Keratinocyte (primary cell): ENCODE results near the gene CCDC174. TPM values are rescaled to one million over a fixed set of nuclear protein-coding genes. Genes with fewer than 3 reads are reported as not detected.

Experiments used
- DNase-seq: peaks from one replicate; pipeline ENCODE4 v3.0.0-alpha.2; 2011; ENCODE audit warnings: low read depth, missing footprints, low spot score
- FAIRE-seq: peaks from 2 replicates; lab custom pipeline; 2011; peaks lifted over from hg19 to GRCh38; lab: Jason Lieb, UNC
- H2AFZ ChIP-seq: 2 replicates; pipeline ENCODE4 v1.6.0; 2012; ENCODE audit warnings: low read length, control low read depth, inconsistent platforms; ENCODE audit not compliant: control insufficient read depth
- H3K27ac ChIP-seq: 2 replicates; pipeline ENCODE4 v1.5.1; 2011; ENCODE audit warnings: low read length; ENCODE audit not compliant: control insufficient read depth, insufficient read depth
- H3K27me3 ChIP-seq: 3 replicates; pipeline ENCODE4 v1.6.0; 2011; ENCODE audit warnings: low read length; ENCODE audit not compliant: control insufficient read depth, insufficient read depth; ENCODE audit errors: extremely low read depth
- H3K36me3 ChIP-seq, 2 experiments: 2 replicates in 1 of 2; 3 replicates in 1 of 2; pipeline ENCODE4 v1.5.1; 2011; ENCODE audit warnings: low read length in 2 of 2, mild to moderate bottlenecking in 1 of 2; ENCODE audit not compliant: control insufficient read depth in 2 of 2, insufficient read depth in 2 of 2; ENCODE audit errors: extremely low read depth in 1 of 2
- H3K4me1 ChIP-seq: 3 replicates; pipeline ENCODE4 v1.5.1; 2011; ENCODE audit warnings: low read length; ENCODE audit not compliant: control insufficient read depth, insufficient read depth; ENCODE audit errors: extremely low read depth
- H3K4me2 ChIP-seq: 3 replicates; pipeline ENCODE4 v1.6.0; 2011; ENCODE audit warnings: low read depth, low read length; ENCODE audit not compliant: control insufficient read depth, insufficient read depth; ENCODE audit errors: extremely low read depth
- H3K4me3 ChIP-seq, 3 experiments: fragments of 200-600 bp in 1 of 3; sonication (generic) in 1 of 3; 2 replicates in 2 of 3; 3 replicates in 1 of 3; pipeline ENCODE4 v1.5.1; 2011 to 2016; ENCODE audit warnings: low read length in 3 of 3, mild to moderate bottlenecking in 3 of 3, control low read depth in 2 of 3, inconsistent platforms in 1 of 3, low read depth in 1 of 3, mixed read lengths in 1 of 3, mixed run types in 1 of 3, moderate library complexity in 1 of 3; ENCODE audit not compliant: control insufficient read depth in 2 of 3, insufficient read depth in 2 of 3; ENCODE audit errors: extremely low read depth in 1 of 3
- H3K79me2 ChIP-seq: 2 replicates; pipeline ENCODE4 v1.6.0; 2012; ENCODE audit warnings: low read length; ENCODE audit not compliant: control insufficient read depth, insufficient read depth
- H3K9ac ChIP-seq: 3 replicates; pipeline ENCODE4 v1.6.0; 2011; ENCODE audit warnings: low read length; ENCODE audit not compliant: control insufficient read depth, insufficient read depth; ENCODE audit errors: extremely low read depth
- H3K9me1 ChIP-seq: 3 replicates; pipeline ENCODE4 v1.6.0; 2011; ENCODE audit warnings: low read length; ENCODE audit not compliant: control insufficient read depth, insufficient read depth; ENCODE audit errors: extremely low read depth
- H3K9me3 ChIP-seq: 2 replicates; pipeline ENCODE4 v1.5.1; 2012; ENCODE audit warnings: low read depth, low read length; ENCODE audit not compliant: control insufficient read depth
- H4K20me1 ChIP-seq: 3 replicates; pipeline ENCODE4 v1.6.0; 2011; ENCODE audit warnings: low read length; ENCODE audit not compliant: control insufficient read depth, insufficient read depth; ENCODE audit errors: extremely low read depth
- CTCF ChIP-seq, 3 experiments: IDR thresholded peaks in 1 of 3; conservative IDR thresholded peaks in 1 of 3; optimal IDR thresholded peaks in 1 of 3; 2 replicates in 2 of 3; 3 replicates in 1 of 3; pipeline versions ENCODE3 to v1.5.1; 2011; ENCODE audit warnings: low read length in 3 of 3, mild to moderate bottlenecking in 3 of 3, moderate library complexity in 2 of 3, control low read depth in 1 of 3, inconsistent platforms in 1 of 3; ENCODE audit not compliant: insufficient read depth in 2 of 3; ENCODE audit errors: extremely low read depth in 1 of 3
- EZH2 ChIP-seq: IDR thresholded peaks from one replicate; pipeline ENCODE4 v1.6.1; 2012; ENCODE audit warnings: inconsistent platforms, mild to moderate bottlenecking, low read length, moderate library complexity
- dilution Hi-C: fragments of 300-500 bp; cut with MboI; formaldehyde crosslinking; loops from one replicate; pipeline ENCODE4 v1.7.0; 2020; ENCODE audit warnings: low sequenced_read_pairs; ENCODE audit not compliant: extremely low pct_ligation_motif_present
- polyA plus RNA-seq, 5 experiments: library from polyadenylated mRNA; depleted of rRNA in 3 of 5; stranded (reverse) in 3 of 5; stranded (forward) in 1 of 5; unstranded in 1 of 5; fragments of >200 nt; gene quantifications; 1 replicate in 1 of 5; 2 replicates in 3 of 5; 3 replicates in 1 of 5; pipeline versions ENCODE4 v1.2.1 to v1.2.3, GENCODE V29; 2011 to 2012; ENCODE audit warnings: missing spikeins in 2 of 5, low read depth in 1 of 5, low replicate concordance in 1 of 5

CCDC174 gene
- polyA plus RNA-seq, 1 donor (not counting 4 experiments of a cell fraction or from before 2014, with no cell fraction given): 6.2 TPM

GRCh38 chr3:14672588-14672987 lies 21.0 kb downstream of the CCDC174 start:
- no peaks in the 10 kb centered on the region for H3K9me1 ChIP-seq
- H3K4me3 ChIP-seq: no peak overlapping the region
- no peaks in the 10 kb centered on the region for H3K4me1 ChIP-seq
- no peaks in the 10 kb centered on the region for H3K9me3 ChIP-seq
- DNase-seq (no peak), FAIRE-seq (no peak)
- no peak overlapping the region for H3K27ac ChIP-seq
- dilution Hi-C loops: no loop called here
- H4K20me1 ChIP-seq: no peaks in the 10 kb centered on the region
- no peak overlapping the region for H3K4me2 ChIP-seq
- no peaks in the 10 kb centered on the region for H3K27me3 ChIP-seq
- no peak overlapping the region for H3K9ac ChIP-seq
- H3K79me2 ChIP-seq: no peaks in the 10 kb centered on the region
- TF ChIP-seq CTCF (optimal IDR thresholded peaks at IDR 0.05 in 1 of 3, IDR thresholded peaks at IDR 0.05 in 1 of 3, conservative IDR thresholded peaks at IDR 0.05 in 1 of 3; ENCODE audit: extremely low read depth in 1 of 3, insufficient read depth in 2 of 3, low read length in 3 of 3) (no peak), EZH2 (no peak)
- H2AFZ ChIP-seq: no peak overlapping the region
- H3K36me3 ChIP-seq: peaks cover 17 to 20% of the 10 kb centered on the region in 2 experiments

GRCh38 chr3:14674841-14675240 lies 23.3 kb downstream of the CCDC174 start, which contains the start of gene C3orf20:
Gene C3orf20, plus strand, starts transcription at chr3:14675141. Its CDS starts 7,573 bp downstream, at chr3:14682714.
- no peak for DNase-seq
- dilution Hi-C loops: no loop called here

More at GRCh38 chr3:14674841-14675240, 23.3 kb downstream of the CCDC174 start, which contains the start of gene C3orf20:
- H4K20me1 ChIP-seq: no peaks in the 10 kb centered on the region
- H2AFZ ChIP-seq: no peak within 1 kb of the TSS
- H3K4me1 ChIP-seq: no peaks in the 10 kb centered on the region
- peaks cover 11 to 15% of the 10 kb centered on the region in 2 experiments for H3K36me3 ChIP-seq
- no peaks in the 10 kb centered on the region for H3K27me3 ChIP-seq
- no peak within 1 kb of the TSS for H3K9ac ChIP-seq
- no peaks in the 10 kb centered on the region for H3K79me2 ChIP-seq
- H3K9me1 ChIP-seq: no peaks in the 10 kb centered on the region
- no peak within 1 kb of the TSS for H3K4me3 ChIP-seq
- no peaks in the 10 kb centered on the region for H3K9me3 ChIP-seq
- no peak within 1 kb of the TSS for H3K27ac ChIP-seq
- H3K4me2 ChIP-seq: no peak within 1 kb of the TSS
- TF ChIP-seq EZH2 (no peak), CTCF (optimal IDR thresholded peaks at IDR 0.05 in 1 of 3, IDR thresholded peaks at IDR 0.05 in 1 of 3, conservative IDR thresholded peaks at IDR 0.05 in 1 of 3; ENCODE audit: extremely low read depth in 1 of 3, insufficient read depth in 2 of 3, low read length in 3 of 3) (no peak)
- FAIRE-seq: no peak
